Stimulated activated CD4-positive, alpha-beta T cell treated with anti-CD3 and anti-CD28 coated beads, Interleukin-2, amount 100 ng/mL, for 24 hours (primary cell): Measurements from ENCODE around the gene SLC35E3.
"Not testable (repeated sequence)": the region's sequence is repeated elsewhere in the genome, so short reads cannot be mapped to it uniquely, and the experiment has no call there.

Experiments used
- DNase-seq, 2 donors: peaks; one replicate each; pipeline ENCODE4 v3.0.0-alpha.2; 2020

SLC35E3 gene

GRCh38 chr12:68815232-68815927 lies 69.4 kb downstream of the SLC35E3 start:
- no peak for DNase-seq

GRCh38 chr12:68815928-68816800 lies 70.2 kb downstream of the SLC35E3 start:
- DNase-seq = no peak

GRCh38 chr12:68819481-68819880 lies 73.5 kb downstream of the SLC35E3 start:
- DNase-seq = not testable (repeated sequence)

DNA sequence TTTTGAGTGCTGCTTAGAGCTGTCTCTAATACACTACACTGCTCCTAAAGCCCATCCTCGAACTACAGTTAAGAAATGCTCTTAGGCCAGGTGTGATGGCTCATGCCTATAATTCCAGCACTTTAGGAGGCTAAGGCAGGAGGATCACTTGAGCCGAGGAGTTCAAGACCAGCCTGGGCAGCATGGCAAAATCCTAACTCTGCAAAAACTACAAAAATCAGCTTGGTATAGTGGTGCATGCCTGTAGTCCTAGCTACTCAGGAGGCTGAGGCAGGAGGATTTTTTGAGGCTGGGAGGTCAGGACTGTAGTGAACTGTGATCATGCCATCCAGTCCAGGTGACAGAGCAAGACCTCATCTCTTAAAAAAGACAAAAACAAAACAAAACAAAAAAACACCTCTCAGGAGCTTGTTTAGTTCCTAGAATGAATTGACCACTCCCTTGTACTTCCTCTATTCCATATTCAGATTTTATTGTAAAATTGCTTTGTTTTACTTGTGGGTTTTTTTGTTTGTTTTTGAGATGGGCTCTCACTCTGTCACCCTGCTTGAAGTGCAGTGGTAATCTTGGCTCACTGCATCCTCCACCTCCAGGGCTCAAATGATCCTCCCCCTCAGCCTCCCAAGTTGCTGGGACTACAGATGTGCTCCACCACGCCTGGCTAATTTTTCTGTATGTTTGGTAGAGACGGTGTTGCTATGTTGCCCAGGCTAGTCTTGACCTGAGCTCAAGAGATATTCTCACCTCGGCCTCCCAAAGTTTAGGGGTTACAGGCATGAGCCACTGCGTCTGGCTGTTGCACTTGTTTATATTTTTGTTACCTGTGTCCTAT lies 75.6 kb downstream of the SLC35E3 start:
- DNase-seq = no peak

- DNase-seq = no peak
Observed at GRCh38 chr12:68823696-68824095, 77.7 kb downstream of the SLC35E3 start.

DNA sequence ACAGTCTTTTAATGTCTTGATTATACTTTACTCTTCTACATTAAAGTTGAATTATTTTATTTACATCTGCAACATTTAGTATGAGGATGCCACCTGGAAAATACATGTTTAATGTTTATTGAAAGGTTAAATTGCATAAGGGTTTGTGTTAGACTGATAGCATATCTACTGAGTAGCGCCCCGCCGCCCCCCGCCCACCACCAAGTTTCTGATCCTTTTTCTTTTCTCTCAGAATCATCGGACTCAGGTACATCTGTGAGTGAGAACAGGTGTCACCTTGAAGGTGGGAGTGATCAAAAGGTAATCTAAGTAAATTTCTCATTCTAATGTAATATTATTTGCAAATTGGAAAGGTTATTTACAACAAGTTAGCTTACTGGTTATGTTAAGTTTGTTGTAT lies 78.2 kb downstream of the SLC35E3 start:
- DNase-seq = no peak

DNA sequence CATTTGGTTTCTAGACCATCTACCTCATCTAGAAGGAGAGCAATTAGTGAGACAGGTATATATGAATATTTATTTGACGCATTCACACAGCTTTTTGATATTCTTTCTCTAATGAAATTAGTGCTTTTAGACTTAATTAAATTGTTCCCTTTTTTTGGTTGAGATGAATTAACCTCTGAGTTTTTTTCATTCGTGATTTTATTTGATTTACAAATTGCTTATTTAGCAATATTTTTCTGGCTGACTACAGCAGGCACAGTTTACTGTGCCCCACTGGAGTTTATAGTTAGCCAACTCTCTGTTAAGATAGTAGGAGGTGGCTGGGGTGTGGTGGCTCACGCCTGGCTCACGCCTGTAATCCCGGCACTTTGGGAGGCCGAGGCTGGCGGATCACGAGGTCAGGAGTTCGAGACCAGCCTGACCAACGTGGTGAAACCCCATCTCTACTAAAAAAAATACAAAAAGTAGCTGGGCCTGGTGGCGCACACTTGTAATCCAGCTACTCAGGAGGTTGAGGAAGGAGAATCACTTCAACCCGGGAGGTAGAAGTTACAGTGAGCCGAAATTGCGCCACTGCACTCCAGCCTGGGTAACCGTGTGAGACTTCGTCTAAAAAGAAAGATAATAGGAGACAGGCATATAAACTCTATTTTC lies 78.7 kb downstream of the SLC35E3 start:
- DNase-seq = no peak

DNA sequence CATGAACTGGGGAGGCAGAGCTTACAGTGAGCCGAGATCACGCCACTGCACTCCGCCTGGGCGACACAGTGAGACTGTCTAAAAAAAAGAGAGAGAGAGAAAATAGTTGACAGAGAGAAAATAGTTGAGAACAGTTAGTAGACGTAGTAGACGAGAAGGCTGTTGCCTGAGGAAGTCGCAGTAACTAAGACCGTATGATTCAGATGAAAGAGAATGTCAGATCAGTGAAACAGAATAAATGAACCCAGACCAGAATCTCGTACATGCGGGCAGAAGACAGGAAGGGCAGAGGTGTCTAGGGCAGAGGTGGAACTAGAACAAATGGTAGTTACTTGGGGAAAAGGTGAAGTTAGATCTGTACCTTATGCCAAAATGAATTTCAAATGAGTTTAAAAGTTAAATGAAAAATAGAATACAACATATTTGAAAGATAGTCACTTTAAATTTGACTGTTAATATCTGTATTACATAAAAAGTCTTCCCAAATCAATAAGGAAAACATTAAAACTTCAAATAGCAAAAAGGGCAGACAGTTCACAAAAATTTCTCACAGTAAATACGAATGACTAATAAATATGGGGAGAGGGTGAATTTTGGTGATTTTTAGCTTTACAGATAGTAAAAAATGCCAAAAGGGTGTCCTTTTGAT lies 79.7 kb downstream of the SLC35E3 start:
- no peak for DNase-seq

- no peak for DNase-seq
Observed at GRCh38 chr12:68827895-68828671, 82.1 kb downstream of the SLC35E3 start.

DNA sequence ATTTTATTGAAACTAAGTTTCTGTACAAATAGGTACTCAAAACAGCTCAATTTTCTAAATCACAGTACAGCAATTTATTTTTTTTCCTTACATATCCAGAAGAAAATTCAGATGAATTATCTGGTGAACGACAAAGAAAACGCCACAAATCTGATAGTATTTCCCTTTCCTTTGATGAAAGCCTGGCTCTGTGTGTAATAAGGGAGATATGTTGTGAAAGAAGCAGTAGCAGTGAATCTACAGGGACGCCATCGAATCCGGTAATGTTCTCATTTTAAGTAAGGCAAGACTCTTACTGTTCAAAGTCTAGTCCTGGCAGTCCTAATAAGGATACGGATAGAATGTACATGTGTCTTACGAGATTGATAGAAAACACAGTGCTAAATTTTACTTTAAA lies 82.7 kb downstream of the SLC35E3 start:
- DNase-seq = no peak
